SW 1271 (cell line): ENCODE results near the gene ODF2.
"Not testable (repeated sequence)": the region's sequence is repeated elsewhere in the genome, so short reads cannot be mapped to it uniquely, and the experiment has no call there.

Experiments used
- DNase-seq, 2 experiments: peaks; one replicate each; lab custom pipeline; 2025; lab: John Stamatoyannopoulos, UW

The ODF2 gene

GRCh38 chr9:128424268-128424780 lies 31.5 kb upstream of the ODF2 start:
- DNase-seq, result no peak

GRCh38 chr9:128428644-128429512 lies 26.9 kb upstream of the ODF2 start:
- no peak for DNase-seq

GRCh38 chr9:128429513-128430086 lies 26.2 kb upstream of the ODF2 start:
- DNase-seq, result no peak

GRCh38 chr9:128431207-128431606 lies 24.6 kb upstream of the ODF2 start:
- DNase-seq, result no peak

GRCh38 chr9:128434340-128434739 lies 21.5 kb upstream of the ODF2 start:
- DNase-seq, result no peak

GRCh38 chr9:128435611-128436010 lies 20.2 kb upstream of the ODF2 start:
- DNase-seq, result no peak

GRCh38 chr9:128438343-128439109 lies 17.3 kb upstream of the ODF2 start:
- peak; percentile 40 to 59 for DNase-seq

GRCh38 chr9:128439273-128439672 lies 16.5 kb upstream of the ODF2 start:
- DNase-seq, result no peak

GRCh38 chr9:128442150-128442549 lies 13.7 kb upstream of the ODF2 start:
- DNase-seq, result no peak

GRCh38 chr9:128446505-128446904 lies 9.3 kb upstream of the ODF2 start:
- DNase-seq, result not testable (repeated sequence)

- no peak for DNase-seq
These were observed 7.1 kb upstream of the ODF2 start for GRCh38 chr9:128448746-128449145.

- no peak for DNase-seq
These were observed 815 bp upstream of the ODF2 start for GRCh38 chr9:128454991-128455390.

GRCh38 chr9:128456613-128457061 lies 831 bp downstream of the ODF2 start:
- peak; percentile 49 to 90 for DNase-seq

GRCh38 chr9:128457207-128457606 lies 1.4 kb downstream of the ODF2 start:
- DNase-seq, result no peak

GRCh38 chr9:128459011-128459410 lies 3.2 kb downstream of the ODF2 start:
- no peak for DNase-seq

GRCh38 chr9:128469070-128469469 lies 13.3 kb downstream of the ODF2 start:
- no peak for DNase-seq

GRCh38 chr9:128470560-128470959 lies 14.8 kb downstream of the ODF2 start:
- DNase-seq, result no peak

- DNase-seq, result no peak
These were observed 17.3 kb downstream of the ODF2 start for GRCh38 chr9:128473104-128473503.

GRCh38 chr9:128475867-128476266 lies 20.1 kb downstream of the ODF2 start:
- DNase-seq, result no peak

- DNase-seq, result no peak
These were observed 23.5 kb downstream of the ODF2 start for GRCh38 chr9:128479262-128479661.

GRCh38 chr9:128481561-128481960 lies 25.8 kb downstream of the ODF2 start:
- DNase-seq, result no peak

- no peak for DNase-seq
These were observed 26.4 kb downstream of the ODF2 start for GRCh38 chr9:128482186-128482585.
